A673 (cell line): ENCODE measurements around the gene BASP1. TPM values are rescaled to one million over a fixed set of nuclear protein-coding genes. Genes with fewer than 3 reads are reported as not detected.

Experiments used
- BruUV-seq: library from RNA; stranded (reverse); fragments of 400-500 nt; replicated peaks from 2 replicates; lab custom pipeline; 2021; lab: Mats Ljungman, UMichigan
- CTCF ChIA-PET: fragments of 300-600 bp; sonication (Branson Sonifier 250); formaldehyde crosslinking; loops from one replicate; lab custom pipeline; 2022; ENCODE audit warnings: antibody characterized with exemption; lab: Charles Lee
- POLR2A ChIA-PET: fragments of 300-600 bp; sonication (Branson Sonifier 250); formaldehyde crosslinking; loops from one replicate; lab custom pipeline; 2022; ENCODE audit warnings: antibody characterized with exemption; ENCODE audit not compliant: low non-redundant PET; lab: Charles Lee
- DNase-seq: peaks from one replicate; pipeline ENCODE4 v3.0.0-alpha.2; 2015; ENCODE audit warnings: low spot score
- H3K27ac ChIP-seq: fragments of 200-600 bp; sonication (generic); 2 replicates; pipeline ENCODE4 v1.5.1; 2016; ENCODE audit warnings: mixed run types, low read depth, mild to moderate bottlenecking, mixed read lengths, antibody characterized with exemption, low read length; ENCODE audit not compliant: poor library complexity, severe bottlenecking
- H3K27me3 ChIP-seq: fragments of 200-600 bp; sonication (generic); replicated peaks from 2 replicates; pipeline ENCODE4 v1.6.1; 2017; ENCODE audit warnings: mixed run types, low read depth, mild to moderate bottlenecking, mixed read lengths, antibody characterized with exemption, low read length; ENCODE audit not compliant: insufficient read depth, poor library complexity
- H3K36me3 ChIP-seq: fragments of 200-600 bp; sonication (generic); 2 replicates; pipeline ENCODE4 v1.6.1; 2016; ENCODE audit warnings: mixed run types, mild to moderate bottlenecking, mixed read lengths, antibody characterized with exemption, low read length; ENCODE audit not compliant: insufficient read depth, poor library complexity, severe bottlenecking
- H3K4me1 ChIP-seq: fragments of 200-600 bp; sonication (generic); 2 replicates; pipeline ENCODE4 v1.6.1; 2017; ENCODE audit warnings: mixed run types, mild to moderate bottlenecking, mixed read lengths, antibody characterized with exemption, low read length; ENCODE audit not compliant: insufficient read depth, poor library complexity, severe bottlenecking
- H3K4me3 ChIP-seq: fragments of 200-600 bp; sonication (generic); 2 replicates; pipeline ENCODE4 v1.5.1; 2016; ENCODE audit warnings: low read depth, mixed run types, mild to moderate bottlenecking, mixed read lengths, low read length; ENCODE audit not compliant: poor library complexity, severe bottlenecking
- H3K9me3 ChIP-seq: fragments of 200-600 bp; sonication (generic); 2 replicates; pipeline ENCODE4 v1.6.1; 2016; ENCODE audit warnings: mixed run types, low read depth, mild to moderate bottlenecking, mixed read lengths, antibody characterized with exemption, low read length; ENCODE audit not compliant: poor library complexity, severe bottlenecking
- CTCF ChIP-seq: fragments of 300-800, 200-600 bp; sonication (generic); conservative IDR thresholded peaks from 2 replicates; pipeline ENCODE4 v1.5.1; 2017; ENCODE audit warnings: low read depth, mild to moderate bottlenecking, antibody characterized with exemption, low read length, moderate library complexity, mixed read lengths
- EZH2 ChIP-seq: fragments of 200-600 bp; sonication (generic); IDR thresholded peaks from 2 replicates; pipeline ENCODE4 v1.6.1; 2017; ENCODE audit warnings: borderline replicate concordance, low read depth, mild to moderate bottlenecking, mixed read lengths, antibody characterized with exemption, low read length; ENCODE audit not compliant: poor library complexity, severe bottlenecking
- intact Hi-C: fragments of 100-400 bp; cut with micrococcal nuclease; formaldehyde crosslinking; loops from one replicate; pipeline ENCODE4 v1.10.0; 2022; ENCODE audit not compliant: unreplicated experiment
- total RNA-seq: library from RNA; stranded (reverse); gene quantifications from 2 replicates; pipeline ENCODE4 v1.2.3, GENCODE V29; 2021

Gene BASP1
- total RNA-seq, 1 experiment from 2014 or later = 394 TPM

GRCh38 chr5:17288570-17288969 is 71.1 kb downstream of the BASP1 start:
- no peak for TF ChIP-seq CTCF
- TF ChIP-seq EZH2 = no peak
- no TSS peak for BruUV-seq
- Histone ChIP-seq H3K4me1 (peaks cover 11% of the 10 kb centered on the region), H3K4me3 (no peak overlapping the region), H3K9me3 (no peaks in the 10 kb centered on the region), H3K27me3 (no peaks in the 10 kb centered on the region), H3K36me3 (no peaks in the 10 kb centered on the region), H3K27ac (no peak overlapping the region)
- no peak for DNase-seq
- intact Hi-C loops = loop anchor here (10.0 kb wide), 1 partner anchor 826 kb away; no protein-coding TSS in a partner anchor
- ChIA-PET CTCF (no interaction called here), POLR2A (interaction anchor here (0.7 kb wide), 1 partner anchor 49 kb away, joined by 5 read pairs; no protein-coding TSS in a partner anchor)

- no peak for TF ChIP-seq CTCF
- no peak for TF ChIP-seq EZH2
- Histone ChIP-seq H3K36me3 (no peaks in the 10 kb centered on the region), H3K4me1 (no peaks in the 10 kb centered on the region), H3K27me3 (no peaks in the 10 kb centered on the region), H3K27ac (no peak overlapping the region), H3K4me3 (no peak overlapping the region), H3K9me3 (no peaks in the 10 kb centered on the region)
- CTCF ChIA-PET = no interaction called here
- no TSS peak for BruUV-seq
- DNase-seq = no peak
- intact Hi-C loops = loop anchor here (10.0 kb wide), 1 partner anchor 825 kb away; no protein-coding TSS in a partner anchor
- POLR2A ChIA-PET = no interaction called here
Observed at GRCh38 chr5:17289681-17290539, 72.5 kb downstream of the BASP1 start.

- no TSS peak for BruUV-seq
- intact Hi-C loops = no loop called here
- no peak overlapping the region for H3K27ac ChIP-seq
- no peaks in the 10 kb centered on the region for H3K27me3 ChIP-seq
- no peak for DNase-seq
- H3K4me1 ChIP-seq = no peaks in the 10 kb centered on the region
- H3K9me3 ChIP-seq = no peaks in the 10 kb centered on the region
- POLR2A ChIA-PET = no interaction called here
- no peaks in the 10 kb centered on the region for H3K36me3 ChIP-seq
- CTCF ChIA-PET = no interaction called here
- TF ChIP-seq EZH2 (no peak), CTCF (no peak)
- H3K4me3 ChIP-seq = no peak overlapping the region
Observed at GRCh38 chr5:17290540-17290974, 73.1 kb downstream of the BASP1 start.
